OCI-LY3 (cell line): ENCODE results near the gene ZFX.

Source experiments
- CTCF ChIP-seq: fragments of 200-600, 300-600 bp; sonication (generic); IDR thresholded peaks from 2 replicates; pipeline ENCODE4 v1.5.1; 2014; ENCODE audit warnings: antibody characterized with exemption, low read length, low read depth
- EZH2phosphoT487 ChIP-seq: fragments of 200-600 bp; shearing (Covaris generic); IDR thresholded peaks from 2 replicates; pipeline ENCODE4 v1.6.1; 2018; ENCODE audit warnings: antibody characterized with exemption, mixed run types, low read depth

GRCh38 chrX:24166078-24166477, 16.5 kb downstream of the ZFX start:
- no peak for TF ChIP-seq CTCF
- TF ChIP-seq EZH2phosphoT487, result no peak
